ENCODE measurements around the gene ATAD1.

DNA sequence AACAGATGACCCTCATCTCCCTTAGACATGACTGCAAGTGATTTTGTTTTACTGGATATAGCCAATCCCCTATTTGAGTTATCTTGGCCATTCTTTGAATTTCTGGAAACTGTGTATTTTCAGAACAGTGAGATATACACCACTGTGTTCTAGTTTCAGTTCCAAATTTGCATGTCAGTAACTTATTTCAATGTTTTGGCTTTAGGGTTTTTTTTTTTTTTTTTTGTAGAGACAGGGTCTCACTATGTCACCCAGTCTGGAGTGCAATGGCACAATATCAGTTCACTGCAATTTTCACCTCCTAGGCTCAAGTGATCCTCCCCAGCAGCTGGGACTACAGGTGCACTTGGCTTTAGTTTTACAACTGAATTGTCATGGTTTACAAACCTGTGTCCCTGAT is 67.2 kb downstream of the ATAD1 start:
- TF ChIP-seq, protein P1, sequence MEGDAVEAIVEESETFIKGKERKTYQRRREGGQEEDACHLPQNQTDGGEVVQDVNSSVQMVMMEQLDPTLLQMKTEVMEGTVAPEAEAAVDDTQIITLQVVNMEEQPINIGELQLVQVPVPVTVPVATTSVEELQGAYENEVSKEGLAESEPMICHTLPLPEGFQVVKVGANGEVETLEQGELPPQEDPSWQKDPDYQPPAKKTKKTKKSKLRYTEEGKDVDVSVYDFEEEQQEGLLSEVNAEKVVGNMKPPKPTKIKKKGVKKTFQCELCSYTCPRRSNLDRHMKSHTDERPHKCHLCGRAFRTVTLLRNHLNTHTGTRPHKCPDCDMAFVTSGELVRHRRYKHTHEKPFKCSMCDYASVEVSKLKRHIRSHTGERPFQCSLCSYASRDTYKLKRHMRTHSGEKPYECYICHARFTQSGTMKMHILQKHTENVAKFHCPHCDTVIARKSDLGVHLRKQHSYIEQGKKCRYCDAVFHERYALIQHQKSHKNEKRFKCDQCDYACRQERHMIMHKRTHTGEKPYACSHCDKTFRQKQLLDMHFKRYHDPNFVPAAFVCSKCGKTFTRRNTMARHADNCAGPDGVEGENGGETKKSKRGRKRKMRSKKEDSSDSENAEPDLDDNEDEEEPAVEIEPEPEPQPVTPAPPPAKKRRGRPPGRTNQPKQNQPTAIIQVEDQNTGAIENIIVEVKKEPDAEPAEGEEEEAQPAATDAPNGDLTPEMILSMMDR (conservative IDR thresholded peaks at IDR 0.05 in 1 of 2, IDR thresholded peaks at IDR 0.05 in 1 of 2; ENCODE audit: low read depth in 1 of 2, low read length in 2 of 2): no peak
- no peak for TF ChIP-seq EZH2 (IDR thresholded peaks at IDR 0.05; ENCODE audit: low read length, missing control alignments)

All from fibroblast of lung (primary cell).